OCI-M2 (cell line): ENCODE results near the gene ZBTB20.
A peak's percentile ranks its signal among the peaks of the same experiment; 100 is the strongest.

Experiments
- DNase-seq: peaks from one replicate; lab custom pipeline; 2025; ENCODE audit not compliant: unreplicated experiment; lab: John Stamatoyannopoulos, UW

ZBTB20 gene

GRCh38 chr3:114392831-114393230 lies 754.3 kb downstream of the ZBTB20 start:
- DNase-seq = no peak

GRCh38 chr3:114389156-114389555 lies 757.9 kb downstream of the ZBTB20 start:
- DNase-seq = no peak

GRCh38 chr3:114384558-114384903 lies 762.6 kb downstream of the ZBTB20 start:
- DNase-seq = no peak

GRCh38 chr3:114383875-114384557 lies 763.1 kb downstream of the ZBTB20 start:
- DNase-seq = peak; percentile 13

GRCh38 chr3:114380233-114380651 lies 766.8 kb downstream of the ZBTB20 start:
- no peak for DNase-seq

GRCh38 chr3:114379266-114379665 lies 767.8 kb downstream of the ZBTB20 start:
- DNase-seq = no peak

- no peak for DNase-seq
Observed at GRCh38 chr3:114378760-114379159, 768.3 kb downstream of the ZBTB20 start.

- DNase-seq = no peak
Observed at GRCh38 chr3:114377426-114377825, 769.7 kb downstream of the ZBTB20 start.

- DNase-seq = no peak
Observed at GRCh38 chr3:114376516-114377185, 770.4 kb downstream of the ZBTB20 start.

GRCh38 chr3:114375608-114376421 lies 771.3 kb downstream of the ZBTB20 start:
- DNase-seq = no peak

- DNase-seq = no peak
Observed at GRCh38 chr3:114374433-114374990, 772.6 kb downstream of the ZBTB20 start.

- DNase-seq = no peak
Observed at GRCh38 chr3:114370537-114371174, 776.4 kb downstream of the ZBTB20 start.

- DNase-seq = no peak
Observed at GRCh38 chr3:114365909-114366308, 781.2 kb downstream of the ZBTB20 start.

GRCh38 chr3:114364806-114365654 lies 782.1 kb downstream of the ZBTB20 start:
- no peak for DNase-seq

- no peak for DNase-seq
Observed at GRCh38 chr3:114363554-114364202, 783.4 kb downstream of the ZBTB20 start.

GRCh38 chr3:114362815-114363214 lies 784.3 kb downstream of the ZBTB20 start:
- DNase-seq = no peak

GRCh38 chr3:114361391-114361790 lies 785.7 kb downstream of the ZBTB20 start:
- no peak for DNase-seq

GRCh38 chr3:114356525-114356924 lies 790.6 kb downstream of the ZBTB20 start:
- no peak for DNase-seq

- no peak for DNase-seq
Observed at GRCh38 chr3:114356066-114356465, 791.0 kb downstream of the ZBTB20 start.

GRCh38 chr3:114355653-114356052 lies 791.4 kb downstream of the ZBTB20 start:
- no peak for DNase-seq
